ENCODE data around the gene NUP188.
"Not testable (repeated sequence)": the region's sequence is repeated elsewhere in the genome, so short reads cannot be mapped to it uniquely, and the experiment has no call there.

NUP188 gene

DNA sequence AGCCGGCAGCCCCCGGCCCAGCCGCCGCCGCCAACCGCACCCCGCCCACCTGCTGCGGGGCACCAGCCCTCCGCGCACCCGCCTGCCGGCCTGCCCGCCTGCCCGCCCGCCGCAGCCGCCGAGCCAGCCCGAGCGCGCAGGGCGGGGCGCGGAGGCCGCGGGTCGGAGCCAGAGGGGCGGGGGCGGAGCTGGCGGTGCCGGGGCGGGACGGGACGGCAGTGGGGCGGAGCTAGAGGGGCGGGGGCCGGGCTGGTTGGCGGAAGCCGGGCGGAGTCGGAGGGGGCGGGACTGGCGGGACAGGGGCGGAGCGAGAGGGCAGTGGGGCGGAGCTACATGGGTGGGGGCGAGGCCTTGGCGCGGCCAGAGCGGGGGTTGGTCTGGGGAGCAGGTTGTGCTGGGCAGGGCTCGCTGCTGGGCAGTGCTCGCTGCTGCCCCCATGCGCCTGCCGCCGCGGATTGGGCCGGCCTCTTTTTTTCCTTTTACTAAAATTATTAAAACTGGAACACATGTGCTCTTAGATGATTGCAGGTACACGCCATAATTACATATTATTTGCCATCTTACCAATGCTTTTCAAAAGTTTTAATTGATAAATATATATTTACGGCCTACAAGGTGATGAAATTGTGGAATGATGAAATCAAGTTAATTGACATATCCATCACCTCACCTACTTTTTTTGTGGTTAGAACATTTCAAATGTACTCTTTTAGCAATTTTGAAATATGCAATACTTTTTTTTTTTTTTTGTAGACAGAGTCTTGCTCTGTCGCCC, 80.9 kb downstream of the NUP188 start, which contains the start of gene SH3GLB2:
Gene SH3GLB2 (minus strand): TSS at position 140 of the 775 bp plus-strand sequence. CDS start 177 bp downstream, outside the sequence.
- peak; percentile 86 for DNase-seq (ENCODE audit: low read depth)

DNA sequence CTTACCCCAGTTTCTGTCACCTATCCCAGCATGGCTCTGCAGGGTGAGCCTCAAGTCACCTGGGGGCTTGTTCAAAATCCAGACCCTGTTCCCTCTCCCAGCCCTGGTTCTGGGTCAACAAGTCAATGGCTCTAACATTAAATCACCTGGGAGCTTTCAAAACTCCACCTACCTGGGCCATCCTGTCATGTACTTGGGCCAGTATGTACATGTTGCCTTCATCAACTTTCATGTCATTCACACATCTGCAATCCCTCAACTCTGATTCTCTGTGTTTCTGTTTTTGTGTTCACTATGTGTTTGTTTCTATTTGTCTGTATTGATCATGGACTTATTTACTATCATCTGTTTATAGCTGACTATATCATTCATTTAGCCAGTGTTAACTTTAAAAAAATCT, 82.7 kb downstream of the NUP188 start:
- no peak for DNase-seq (ENCODE audit: low read depth)

DNA sequence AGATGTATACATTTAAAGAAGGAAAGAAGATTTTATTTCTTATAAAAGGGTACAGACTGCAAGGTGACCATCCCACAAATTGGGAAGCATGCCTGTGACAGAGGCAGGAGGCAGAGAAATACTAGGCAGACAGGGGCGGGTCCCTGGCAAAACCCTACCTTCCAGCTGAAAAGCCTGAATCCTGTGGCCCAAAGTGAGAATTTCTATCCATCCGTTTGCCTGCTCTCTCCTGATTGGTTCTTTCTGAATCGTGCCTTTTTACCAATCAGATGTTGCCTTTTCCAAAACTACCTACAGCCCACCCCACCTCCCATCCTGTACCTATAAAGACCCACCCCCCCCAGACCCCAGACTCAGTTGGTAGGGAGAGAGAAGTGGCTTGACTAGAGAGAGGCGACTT, 84.0 kb downstream of the NUP188 start:
- DNase-seq (ENCODE audit: low read depth), result no peak

DNA sequence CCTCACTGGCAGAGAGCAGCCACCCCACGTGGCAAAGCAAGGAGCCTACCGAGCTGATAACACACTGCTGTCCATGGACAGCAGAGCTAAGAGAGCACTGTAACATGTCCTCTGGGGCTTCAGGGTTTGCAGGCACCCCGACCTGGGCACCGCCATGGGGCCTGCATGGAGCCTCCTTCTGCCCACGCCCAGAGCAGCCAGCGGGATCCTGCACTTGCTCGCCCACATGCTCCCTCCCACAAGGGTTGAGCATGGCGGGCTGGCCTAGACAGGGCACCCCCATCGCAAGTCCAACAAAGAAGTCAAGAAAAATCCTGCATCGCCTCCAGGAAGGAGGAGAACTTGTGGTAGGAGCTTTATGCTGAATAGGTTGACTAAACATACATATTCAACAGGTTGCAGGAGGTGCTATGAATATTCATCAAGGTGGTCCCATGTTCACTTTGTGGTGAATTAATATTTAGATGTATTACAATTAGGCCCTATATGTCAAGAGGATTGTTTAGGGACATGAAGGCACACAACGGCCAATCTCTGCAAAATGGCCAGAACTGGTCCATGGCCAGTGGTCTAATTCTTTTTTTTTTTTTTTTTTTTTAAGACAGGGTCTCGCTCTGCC, 85.2 kb downstream of the NUP188 start:
- DNase-seq (ENCODE audit: low read depth), result no peak

DNA sequence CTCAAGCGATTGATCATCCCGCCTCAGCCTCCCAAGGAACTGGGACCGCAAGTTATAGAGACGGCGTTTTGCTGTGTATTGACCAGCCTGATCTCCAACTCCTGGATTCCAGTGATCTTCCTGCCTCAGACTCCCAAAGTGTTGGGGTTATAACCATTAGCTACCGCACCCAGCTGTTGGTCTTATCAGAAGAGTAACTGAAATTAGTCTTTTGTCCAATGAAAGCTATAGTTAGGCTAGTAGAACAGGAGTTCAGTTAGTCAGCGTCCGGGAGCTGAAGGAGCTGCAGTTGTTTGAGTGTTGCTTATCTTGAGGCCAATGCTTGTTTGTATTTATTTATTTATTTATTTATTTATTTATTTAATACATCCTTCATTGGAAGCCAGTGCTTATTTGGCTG, 85.7 kb downstream of the NUP188 start:
- DNase-seq (ENCODE audit: low read depth), result no peak

DNA sequence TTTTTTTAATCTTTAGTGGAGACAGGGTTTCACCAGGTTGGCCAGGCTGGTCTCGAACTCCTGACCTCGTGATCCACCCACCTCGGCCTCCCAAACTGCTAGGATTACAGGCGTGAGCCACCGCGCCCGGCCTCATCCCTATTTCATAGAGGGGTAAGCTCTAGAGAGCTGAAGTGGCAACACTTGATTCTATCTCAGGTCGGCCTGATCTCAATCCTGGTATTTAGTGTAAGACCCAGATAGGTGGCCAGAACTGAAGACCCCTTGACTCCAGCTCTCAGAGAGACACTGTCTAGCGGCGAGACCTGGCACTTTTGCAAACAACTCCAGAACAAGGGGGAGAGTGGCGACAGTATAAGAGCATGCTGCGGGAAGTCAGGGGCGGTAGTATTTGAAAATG, 88.3 kb downstream of the NUP188 start:
- DNase-seq (ENCODE audit: low read depth), result not testable (repeated sequence)

DNA sequence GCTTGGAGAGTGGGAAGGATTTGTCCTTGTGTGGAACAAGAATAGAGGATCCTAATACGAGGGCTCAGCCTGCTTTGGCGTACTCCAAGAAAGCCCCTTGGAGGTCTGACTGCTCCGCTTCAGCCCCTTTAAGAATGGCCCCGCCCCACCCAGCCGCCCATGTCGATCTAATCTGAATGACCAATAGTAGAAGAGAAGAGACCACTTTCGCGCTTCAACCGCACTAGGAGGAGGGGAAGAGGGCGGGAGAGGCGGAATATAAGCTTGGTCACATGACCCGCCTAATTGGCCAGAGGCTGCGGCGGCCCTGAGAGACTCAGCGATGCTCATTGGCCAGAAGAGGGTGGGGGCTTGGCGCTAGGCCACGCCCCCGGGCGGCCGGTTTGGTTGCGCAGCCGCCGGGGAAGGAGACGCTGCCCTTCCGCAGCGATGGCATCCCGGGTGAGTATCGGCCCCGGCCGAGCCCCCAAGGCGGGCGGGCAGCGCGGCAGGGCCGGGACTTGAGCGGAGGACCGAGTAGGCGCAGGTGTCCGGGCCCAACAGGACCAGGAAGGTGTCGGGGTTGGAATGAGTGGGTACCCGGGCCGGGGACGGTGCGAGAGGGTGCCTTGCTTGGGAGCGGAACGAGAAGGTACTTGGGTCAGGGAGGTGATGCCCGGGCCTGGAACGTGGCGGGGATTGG, 88.9 kb downstream of the NUP188 start, which contains the start of gene MIGA2:
Gene MIGA2 (plus strand): TSS at position 386 of the 682 bp plus-strand sequence. CDS start 3,969 bp downstream, outside the sequence.
- peak; percentile 98 for DNase-seq (ENCODE audit: low read depth)

DNA sequence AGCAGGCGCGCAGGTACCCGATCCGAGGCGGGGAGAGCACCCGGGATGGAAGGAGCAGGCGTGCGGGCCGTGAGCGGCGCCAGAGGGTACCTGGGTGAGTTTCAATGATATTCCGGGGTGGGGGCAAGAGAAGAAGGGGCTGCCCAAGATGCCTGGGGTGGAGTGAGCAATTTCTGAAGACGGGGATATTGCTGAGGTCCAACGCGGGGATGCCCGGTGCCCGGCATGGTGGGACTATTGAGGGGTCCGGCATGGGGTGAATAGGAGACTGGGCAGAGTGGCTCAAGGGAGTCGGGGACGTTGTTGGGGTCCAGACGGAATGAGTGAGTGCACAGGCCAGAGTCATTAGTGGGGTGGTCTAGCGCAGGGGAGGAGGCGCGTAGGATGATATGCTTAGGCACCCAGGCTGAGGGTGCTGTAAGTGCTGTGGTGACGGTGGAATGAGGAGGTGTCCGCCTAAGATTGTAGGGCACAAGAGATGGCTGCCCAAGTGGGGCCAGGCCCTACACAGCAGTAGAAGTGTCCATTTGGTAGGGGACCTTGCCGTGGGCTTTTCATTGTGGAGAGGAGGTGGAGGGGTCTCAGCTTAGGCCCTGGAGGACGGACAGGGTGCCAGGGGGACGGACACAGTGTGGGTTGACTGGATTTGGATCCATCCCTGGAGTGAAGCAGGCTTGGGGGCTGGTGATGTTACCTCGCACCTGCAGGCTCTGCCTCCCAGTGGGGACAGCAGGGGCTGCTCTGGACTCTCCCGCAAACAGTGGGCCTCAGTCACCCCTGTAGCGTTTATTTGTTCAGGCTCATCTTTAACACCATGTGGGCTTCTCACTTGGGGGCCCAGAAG, 89.6 kb downstream of the NUP188 start:
- DNase-seq (ENCODE audit: low read depth), result no peak

DNA sequence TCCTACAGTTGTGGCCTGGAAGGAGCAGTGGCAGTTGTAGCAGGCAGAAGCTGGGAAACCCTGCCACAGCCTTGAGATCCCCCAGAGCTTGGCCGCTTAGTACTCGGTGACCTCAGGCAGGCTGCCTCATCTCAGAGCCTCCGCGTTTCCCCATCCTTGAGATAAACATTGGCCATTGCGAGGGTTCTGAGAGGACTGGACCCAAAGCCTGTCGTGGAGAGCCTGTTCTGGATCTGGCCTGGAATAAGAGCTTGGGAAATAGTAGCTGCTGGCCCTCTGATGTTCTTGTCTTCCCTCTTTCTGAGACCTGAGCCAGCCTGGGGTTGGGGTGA, 90.2 kb downstream of the NUP188 start:
- no peak for DNase-seq (ENCODE audit: low read depth)

DNA sequence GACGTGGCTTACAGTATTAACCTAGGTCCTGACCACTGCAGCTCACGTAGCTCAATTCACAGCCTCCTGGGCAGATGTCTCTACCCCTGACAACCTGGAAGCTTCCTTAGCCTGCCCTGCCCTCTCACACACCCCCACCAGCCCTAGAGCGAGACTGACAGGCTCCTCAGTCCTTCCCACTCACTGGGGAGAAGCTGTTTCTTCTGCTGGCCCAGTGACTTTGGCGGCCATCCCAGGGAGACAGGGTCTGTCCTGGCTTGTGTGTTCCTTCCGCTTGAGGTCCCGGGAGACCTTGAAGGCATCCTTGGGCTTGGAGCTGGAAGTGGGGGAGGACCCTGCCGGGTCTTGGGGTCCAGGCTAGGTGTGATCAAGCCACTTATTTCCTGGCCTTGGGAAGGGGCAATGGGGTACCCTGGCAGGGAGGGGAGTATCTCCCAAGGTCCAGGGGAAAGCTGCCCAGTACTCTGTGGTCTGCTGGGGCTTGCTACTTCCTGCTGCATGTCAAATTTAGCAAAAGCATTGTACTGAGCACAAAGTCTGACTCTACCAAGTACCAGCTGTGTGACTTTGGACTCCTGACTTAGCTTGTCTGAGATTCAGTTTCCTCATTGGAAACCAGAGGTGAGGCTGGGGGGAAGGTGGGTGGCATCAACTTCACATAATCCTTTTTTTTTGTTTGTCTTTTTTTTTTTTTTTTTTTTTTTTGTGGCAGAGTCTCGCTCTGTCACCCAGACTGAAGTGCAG, 90.8 kb downstream of the NUP188 start:
- DNase-seq (ENCODE audit: low read depth), result no peak

DNA sequence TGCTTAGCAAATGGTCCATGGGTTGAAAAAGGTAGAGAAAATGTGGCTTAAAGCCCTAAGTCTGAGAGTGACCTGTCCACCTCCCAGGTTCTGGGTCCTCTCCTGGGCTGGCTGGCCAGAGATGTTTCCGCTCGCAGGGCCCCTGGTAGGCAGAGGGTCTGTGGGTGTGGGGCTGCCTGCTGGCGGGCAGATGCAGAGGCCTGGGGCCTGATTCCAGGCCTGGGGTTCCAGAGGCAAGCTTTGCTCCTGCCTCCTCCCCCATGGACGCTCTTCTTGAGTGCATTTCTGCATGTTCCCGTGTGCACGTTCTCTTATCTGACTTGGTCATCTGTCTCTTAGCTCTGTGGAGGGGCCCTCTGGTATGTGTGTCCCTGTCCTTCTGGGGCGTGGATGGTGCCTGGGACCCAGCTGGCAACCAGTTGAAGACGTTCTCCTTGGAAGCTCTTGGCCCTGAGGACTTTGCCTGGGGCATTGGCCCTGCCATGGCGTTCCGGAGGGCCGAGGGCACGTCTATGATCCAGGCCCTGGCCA, 92.7 kb downstream of the NUP188 start:
- no peak for DNase-seq (ENCODE audit: low read depth)

DNA sequence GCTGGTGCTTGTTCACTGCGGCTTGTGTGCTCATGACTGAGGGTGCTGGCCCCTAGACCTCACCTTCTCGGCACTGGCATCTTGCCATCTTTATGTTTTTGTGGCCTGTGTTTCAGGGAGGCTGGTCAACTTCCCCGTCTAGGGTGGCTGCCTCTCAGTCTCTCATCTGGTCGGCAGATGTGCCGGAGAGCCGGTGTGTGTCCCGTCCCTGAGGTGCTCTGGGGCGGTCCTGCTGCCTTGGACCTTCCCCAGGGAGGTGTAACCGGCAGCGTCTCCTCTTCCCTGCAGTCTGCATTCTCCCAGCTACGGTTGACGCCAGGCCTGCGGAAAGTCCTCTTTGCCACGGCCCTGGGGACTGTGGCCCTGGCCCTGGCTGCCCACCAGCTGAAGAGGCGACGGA, 94.5 kb downstream of the NUP188 start:
- DNase-seq (ENCODE audit: low read depth), result no peak

DNA sequence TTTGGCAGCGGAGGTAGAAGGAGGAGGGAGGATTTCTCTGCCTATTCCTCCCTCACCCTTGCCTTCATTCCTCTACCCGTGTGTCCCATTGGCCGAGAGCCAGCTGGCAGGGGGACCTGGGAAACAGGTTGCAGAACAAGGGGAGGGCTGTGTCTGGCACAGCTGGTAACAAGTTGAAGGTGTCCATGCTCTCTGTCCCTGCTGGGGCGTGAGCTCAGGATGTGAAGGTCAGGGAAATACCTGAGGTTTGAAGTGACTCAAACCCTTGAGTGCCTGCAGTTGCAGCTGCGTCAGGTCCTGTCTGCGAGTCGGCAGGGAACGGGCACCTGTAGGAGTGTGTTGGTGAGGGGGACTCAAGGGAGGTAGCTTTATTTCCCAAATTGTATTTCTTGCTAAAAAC, 105.1 kb downstream of the NUP188 start:
- no peak for DNase-seq (ENCODE audit: low read depth)

DNA sequence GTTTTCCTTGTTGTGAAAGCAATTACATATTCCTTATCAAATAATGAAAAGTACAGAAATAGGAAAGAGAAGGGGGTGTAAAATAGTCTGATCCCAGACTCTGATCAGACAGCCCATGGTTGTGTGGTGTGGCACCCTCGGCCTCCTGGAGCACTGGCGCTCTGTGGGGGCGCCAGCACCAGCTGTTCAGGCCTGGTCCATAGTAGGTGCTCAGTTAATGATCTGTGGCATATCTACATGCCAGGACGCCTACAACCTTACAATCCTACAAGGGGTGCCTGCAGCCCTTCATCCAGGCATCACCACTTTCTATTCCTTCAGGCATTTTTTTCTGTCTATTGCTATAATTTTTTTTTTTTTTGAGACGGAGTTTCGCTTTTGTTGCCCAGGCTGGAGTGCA, 105.5 kb downstream of the NUP188 start:
- no peak for DNase-seq (ENCODE audit: low read depth)

DNA sequence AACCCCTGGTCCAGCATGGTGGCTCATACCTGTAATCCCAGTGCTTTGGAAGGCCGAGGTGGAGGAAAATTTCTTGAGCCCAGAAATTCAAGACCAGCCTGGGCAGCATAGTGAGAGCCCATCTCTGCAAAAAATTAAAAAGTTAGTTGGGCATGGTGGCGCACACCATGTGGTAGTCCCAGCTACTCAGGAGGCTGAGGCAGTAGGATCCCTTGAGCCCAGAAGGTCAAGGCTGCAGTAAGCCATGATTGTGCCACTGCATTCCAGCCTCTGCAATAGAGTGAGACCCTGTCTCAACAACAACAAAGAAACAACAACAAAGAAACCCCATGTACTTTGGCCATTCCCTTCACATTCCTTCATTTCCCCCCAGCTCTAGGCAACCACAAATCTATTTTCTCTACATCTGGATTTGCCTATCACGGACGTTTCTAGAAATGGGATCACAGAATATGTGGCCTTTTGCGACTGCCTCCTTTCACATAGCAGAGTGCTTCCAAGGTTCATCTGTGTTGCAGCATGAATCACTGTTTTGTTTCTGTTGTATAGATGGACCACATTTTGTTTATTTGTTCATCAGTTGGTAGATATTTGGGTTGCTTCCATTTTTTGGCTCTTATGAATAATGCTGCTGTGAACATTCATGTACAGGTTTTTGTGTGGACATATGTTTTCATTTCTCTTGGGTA, 106.8 kb downstream of the NUP188 start:
- DNase-seq (ENCODE audit: low read depth), result no peak
